AG09309 (cell line): ENCODE data around the gene MGME1.

Experiments used
- DNase-seq: peaks from one replicate; pipeline ENCODE4 v3.0.0-alpha.2; 2010; ENCODE audit warnings: low read depth
- H3K4me3 ChIP-seq: 2 replicates; pipeline ENCODE4 v1.5.1; 2011; ENCODE audit warnings: mild to moderate bottlenecking, low read depth, low read length, moderate library complexity; ENCODE audit not compliant: control insufficient read depth
- CTCF ChIP-seq: IDR thresholded peaks from 2 replicates; pipeline ENCODE4 v1.5.1; 2011; ENCODE audit warnings: mild to moderate bottlenecking, low read depth, low read length, inconsistent platforms; ENCODE audit not compliant: insufficient read depth, control insufficient read depth; ENCODE audit errors: missing control alignments

MGME1 gene

GRCh38 chr20:17990278-17990972, 21.6 kb downstream of the MGME1 start:
- DNase-seq = no peak
- TF ChIP-seq CTCF = no peak

GRCh38 chr20:17992224-17992637, 23.4 kb downstream of the MGME1 start:
- DNase-seq = no peak
- no peak for TF ChIP-seq CTCF
- H3K4me3 ChIP-seq = no peak overlapping the region

More at GRCh38 chr20:17990278-17990972, 21.6 kb downstream of the MGME1 start:
- H3K4me3 ChIP-seq = no peak overlapping the region

- no peak overlapping the region for H3K4me3 ChIP-seq
- TF ChIP-seq CTCF = no peak
- no peak for DNase-seq
These were observed 24.2 kb downstream of the MGME1 start for GRCh38 chr20:17992847-17993513.

- TF ChIP-seq CTCF = no peak
- DNase-seq = no peak
These were observed 24.7 kb downstream of the MGME1 start for GRCh38 chr20:17993546-17993945.

GRCh38 chr20:17995967-17996819, 27.4 kb downstream of the MGME1 start:
- peak; percentile 97 for TF ChIP-seq CTCF
- no peak overlapping the region for H3K4me3 ChIP-seq
- peak; percentile 40 for DNase-seq

More at GRCh38 chr20:17993546-17993945, 24.7 kb downstream of the MGME1 start:
- H3K4me3 ChIP-seq = no peak overlapping the region

GRCh38 chr20:17998446-17998845, 29.6 kb downstream of the MGME1 start:
- no peak for DNase-seq
- TF ChIP-seq CTCF = no peak
- H3K4me3 ChIP-seq = no peak overlapping the region
